Testis (tissue), 2 donors: ENCODE results near the gene PEX11A.

Experiments
- CTCF ChIP-seq, 3 experiments: fragments of 450-650 bp in 2 of 3; fragments of 200-600 bp in 1 of 3; sonication (generic) in 1 of 3; IDR thresholded peaks; one replicate each; pipeline ENCODE4 v1.5.1; 2016 to 2019; ENCODE audit warnings: antibody characterized with exemption in 3 of 3, mild to moderate bottlenecking in 2 of 3, moderate library complexity in 1 of 3
- POLR2A ChIP-seq: fragments of 450-650 bp; IDR thresholded peaks from one replicate; pipeline ENCODE4 v1.6.1; 2017; ENCODE audit warnings: antibody characterized with exemption, mild to moderate bottlenecking, moderate library complexity

GRCh38 chr15:89672221-89673164 is 18.1 kb downstream of the PEX11A start:
- TF ChIP-seq CTCF (IDR thresholded peaks at IDR 0.05), result no peak
- no peak for TF ChIP-seq POLR2A
